ENCODE measurements around the gene RCOR1.
"Not testable (repeated sequence)": the region's sequence is repeated elsewhere in the genome, so short reads cannot be mapped to it uniquely, and the experiment has no call there.

The RCOR1 gene

GRCh38 chr14:102593825-102594137, 1.3 kb downstream of the RCOR1 start:
- DNase-seq = no peak

GRCh38 chr14:102594514-102595175, 2.2 kb downstream of the RCOR1 start:
- peak; percentile 59 for DNase-seq

GRCh38 chr14:102601378-102601925, 9.0 kb downstream of the RCOR1 start:
- DNase-seq = no peak

- DNase-seq = no peak
Observed at GRCh38 chr14:102602421-102603292, 10.2 kb downstream of the RCOR1 start.

- DNase-seq = no peak
Observed at GRCh38 chr14:102603293-102603907, 11.0 kb downstream of the RCOR1 start.

- no peak for DNase-seq
Observed at GRCh38 chr14:102604183-102604582, 11.7 kb downstream of the RCOR1 start.

GRCh38 chr14:102605029-102605428, 12.6 kb downstream of the RCOR1 start:
- no peak for DNase-seq

- no peak for DNase-seq
Observed at GRCh38 chr14:102606296-102606695, 13.8 kb downstream of the RCOR1 start.

- no peak for DNase-seq
Observed at GRCh38 chr14:102608064-102608446, 15.6 kb downstream of the RCOR1 start.

- DNase-seq = no peak
Observed at GRCh38 chr14:102610968-102611811, 18.7 kb downstream of the RCOR1 start.

- DNase-seq = no peak
Observed at GRCh38 chr14:102616318-102616717, 23.9 kb downstream of the RCOR1 start.

GRCh38 chr14:102616799-102617198, 24.4 kb downstream of the RCOR1 start:
- DNase-seq = no peak

- DNase-seq = not testable (repeated sequence)
Observed at GRCh38 chr14:102619012-102619411, 26.6 kb downstream of the RCOR1 start.

GRCh38 chr14:102620413-102620812, 28.0 kb downstream of the RCOR1 start:
- no peak for DNase-seq

GRCh38 chr14:102622262-102622885, 29.9 kb downstream of the RCOR1 start:
- no peak for DNase-seq

GRCh38 chr14:102624666-102625065, 32.2 kb downstream of the RCOR1 start:
- DNase-seq = no peak

GRCh38 chr14:102625564-102626296, 33.3 kb downstream of the RCOR1 start:
- DNase-seq = no peak

- DNase-seq = no peak
Observed at GRCh38 chr14:102626530-102626929, 34.1 kb downstream of the RCOR1 start.

- no peak for DNase-seq
Observed at GRCh38 chr14:102629011-102629444, 36.6 kb downstream of the RCOR1 start.

- DNase-seq = no peak
Observed at GRCh38 chr14:102629808-102630350, 37.4 kb downstream of the RCOR1 start.

- no peak for DNase-seq
Observed at GRCh38 chr14:102630405-102630804, 38.0 kb downstream of the RCOR1 start.

Measured in femur (tissue), 1 donor.